Activated T-helper 1 cell treated with anti-CD3 and anti-CD28 coated beads, Interleukin-12 subunit alpha, Interleukin-12 subunit beta, Interleukin-2, Interleukin-4 antibody, amounts not matched to agents 30 ng/mL and 10 ng/mL and 1 ng/mL, durations not matched to agents 14 hours and 24 hours and 36 hours (primary cell): ENCODE results near the gene TPX2. TPM values are rescaled to one million over a fixed set of nuclear protein-coding genes. Genes with fewer than 3 reads are reported as not detected.

Experiments
- DNase-seq: peaks from one replicate; pipeline ENCODE4 v3.0.0; 2021; ENCODE audit warnings: low spot score
- H3K27ac Mint-ChIP-seq: one replicate; pipeline ENCODE4 v1.8.0; 2021; ENCODE audit warnings: mild to moderate bottlenecking, mixed read lengths
- H3K27me3 Mint-ChIP-seq: one replicate; pipeline ENCODE4 v1.8.0; 2022; ENCODE audit warnings: mild to moderate bottlenecking, moderate library complexity, mixed read lengths; ENCODE audit not compliant: insufficient read depth
- H3K36me3 Mint-ChIP-seq: one replicate; pipeline ENCODE4 v1.8.0; 2021; ENCODE audit warnings: low read depth, mixed read lengths
- H3K4me1 Mint-ChIP-seq: one replicate; pipeline ENCODE4 v1.8.0; 2021; ENCODE audit warnings: low read depth, mixed read lengths
- H3K4me3 Mint-ChIP-seq: one replicate; pipeline ENCODE4 v1.8.0; 2021; ENCODE audit warnings: mild to moderate bottlenecking, moderate library complexity, mixed read lengths
- H3K9me3 Mint-ChIP-seq: one replicate; pipeline ENCODE4 v1.8.0; 2021; ENCODE audit warnings: mixed read lengths
- intact Hi-C: fragments of 100-400 bp; cut with micrococcal nuclease; formaldehyde crosslinking; loops from one replicate; pipeline ENCODE4 v1.15.1; 2024
- total RNA-seq: library from RNA; stranded (reverse); gene quantifications from 2 replicates; pipeline ENCODE4 v1.2.3, GENCODE V29; 2022

The TPX2 gene
- total RNA-seq, 1 donor from 2014 or later = 54.4 TPM

- H3K4me1 Mint-ChIP-seq = peaks cover 89% of the 10 kb centered on the region
- DNase-seq = no peak
- peaks cover 87% of the 10 kb centered on the region for H3K36me3 Mint-ChIP-seq
- no peaks in the 10 kb centered on the region for H3K9me3 Mint-ChIP-seq
- intact Hi-C loops = no loop called here
- peak overlapping the region; percentile 80 for H3K4me3 Mint-ChIP-seq
- no peaks in the 10 kb centered on the region for H3K27me3 Mint-ChIP-seq
- peak overlapping the region; percentile 62 for H3K27ac Mint-ChIP-seq
Measured at GRCh38 chr20:31711179-31712111, 27.6 kb upstream of the TPX2 start.

GRCh38 chr20:31712112-31712553 lies 27.0 kb upstream of the TPX2 start:
- H3K36me3 Mint-ChIP-seq = peaks cover 87% of the 10 kb centered on the region
- H3K9me3 Mint-ChIP-seq = no peaks in the 10 kb centered on the region
- peak overlapping the region; percentile 62 for H3K27ac Mint-ChIP-seq
- intact Hi-C loops = no loop called here
- no peak for DNase-seq
- H3K4me3 Mint-ChIP-seq = peak overlapping the region; percentile 80
- H3K27me3 Mint-ChIP-seq = no peaks in the 10 kb centered on the region
- H3K4me1 Mint-ChIP-seq = peaks cover 89% of the 10 kb centered on the region

GRCh38 chr20:31712564-31713311 lies 26.4 kb upstream of the TPX2 start:
- H3K36me3 Mint-ChIP-seq = peaks cover 86% of the 10 kb centered on the region
- peaks cover 89% of the 10 kb centered on the region for H3K4me1 Mint-ChIP-seq
- H3K4me3 Mint-ChIP-seq = peak overlapping the region; percentile 80
- H3K27ac Mint-ChIP-seq = peak overlapping the region; percentile 82
- intact Hi-C loops = no loop called here
- no peak for DNase-seq
- no peaks in the 10 kb centered on the region for H3K9me3 Mint-ChIP-seq
- H3K27me3 Mint-ChIP-seq = no peaks in the 10 kb centered on the region

- Mint-ChIP-seq H3K4me1 (peaks cover 84% of the 10 kb centered on the region), H3K36me3 (peaks cover 87% of the 10 kb centered on the region), H3K27me3 (no peaks in the 10 kb centered on the region), H3K27ac (peak overlapping the region; percentile 82), H3K9me3 (no peaks in the 10 kb centered on the region), H3K4me3 (peak overlapping the region; percentile 97)
- intact Hi-C loops = no loop called here
- DNase-seq = no peak
Measured at GRCh38 chr20:31713312-31714273, 25.5 kb upstream of the TPX2 start.

- no peak for DNase-seq
- Mint-ChIP-seq H3K27me3 (no peaks in the 10 kb centered on the region), H3K36me3 (peaks cover 96% of the 10 kb centered on the region), H3K9me3 (no peaks in the 10 kb centered on the region), H3K27ac (peak overlapping the region; percentile 94), H3K4me3 (peak overlapping the region; percentile 97), H3K4me1 (peaks cover 73% of the 10 kb centered on the region)
- intact Hi-C loops = loop anchor here (2.0 to 5.0 kb wide), 3 partner anchors 17 to 642 kb away; partner anchors contain the start of gene ASXL1
Measured at GRCh38 chr20:31715766-31716165, 23.3 kb upstream of the TPX2 start.

- intact Hi-C loops = loop anchor here (2.0 to 5.0 kb wide), 3 partner anchors 18 to 641 kb away; partner anchors contain the start of gene ASXL1
- Mint-ChIP-seq H3K27me3 (no peaks in the 10 kb centered on the region), H3K4me3 (peak overlapping the region; percentile 97), H3K27ac (peak overlapping the region; percentile 94), H3K4me1 (peaks cover 67% of the 10 kb centered on the region), H3K36me3 (peaks cover 96% of the 10 kb centered on the region), H3K9me3 (no peaks in the 10 kb centered on the region)
- DNase-seq = no peak
Measured at GRCh38 chr20:31716351-31716750, 22.7 kb upstream of the TPX2 start.

GRCh38 chr20:31716818-31717477 lies 22.1 kb upstream of the TPX2 start:
- intact Hi-C loops = loop anchor here (1.0 to 5.0 kb wide), 4 partner anchors 18 to 640 kb away; partner anchors contain the start of gene ASXL1
- Mint-ChIP-seq H3K36me3 (peaks cover 95% of the 10 kb centered on the region), H3K27ac (peak overlapping the region; percentile 94), H3K27me3 (no peaks in the 10 kb centered on the region), H3K9me3 (no peaks in the 10 kb centered on the region), H3K4me1 (peaks cover 61% of the 10 kb centered on the region), H3K4me3 (peak overlapping the region; percentile 97)
- no peak for DNase-seq

- Mint-ChIP-seq H3K4me1 (peaks cover 54% of the 10 kb centered on the region), H3K27ac (peak overlapping the region; percentile 94), H3K9me3 (no peaks in the 10 kb centered on the region), H3K36me3 (peaks cover 93% of the 10 kb centered on the region), H3K4me3 (peak overlapping the region; percentile 97), H3K27me3 (no peaks in the 10 kb centered on the region)
- DNase-seq = peak; percentile 36
- intact Hi-C loops = loop anchor here (1.0 to 5.0 kb wide), 4 partner anchors 19 to 640 kb away; partner anchors contain the start of gene ASXL1
Measured at GRCh38 chr20:31717478-31718201, 21.4 kb upstream of the TPX2 start.

GRCh38 chr20:31718952-31719643 lies 20.0 kb upstream of the TPX2 start:
- H3K27ac Mint-ChIP-seq = peak overlapping the region; percentile 93
- H3K4me3 Mint-ChIP-seq = peak overlapping the region; percentile 97
- no peaks in the 10 kb centered on the region for H3K27me3 Mint-ChIP-seq
- intact Hi-C loops = loop anchor here (5.0 kb wide), 2 partner anchors 483 to 638 kb away; partner anchors contain the start of gene ASXL1
- no peaks in the 10 kb centered on the region for H3K9me3 Mint-ChIP-seq
- DNase-seq = no peak
- peaks cover 44% of the 10 kb centered on the region for H3K4me1 Mint-ChIP-seq
- H3K36me3 Mint-ChIP-seq = peaks cover 79% of the 10 kb centered on the region

GRCh38 chr20:31719644-31720485 lies 19.2 kb upstream of the TPX2 start:
- peak overlapping the region; percentile 97 for H3K4me3 Mint-ChIP-seq
- peak overlapping the region; percentile 93 for H3K27ac Mint-ChIP-seq
- no peaks in the 10 kb centered on the region for H3K9me3 Mint-ChIP-seq
- H3K27me3 Mint-ChIP-seq = no peaks in the 10 kb centered on the region
- intact Hi-C loops = loop anchor here (5.0 kb wide), 3 partner anchors 232 to 637 kb away; partner anchors contain the start of genes ASXL1 and PDRG1
- no peak for DNase-seq
- peaks cover 41% of the 10 kb centered on the region for H3K4me1 Mint-ChIP-seq
- H3K36me3 Mint-ChIP-seq = peaks cover 71% of the 10 kb centered on the region
